WTC11 (cell line): ENCODE results near the gene CDH6.

ENCODE experiments used
- MYBL2 ChIP-seq: sonication (generic); formaldehyde crosslinking; IDR thresholded peaks from 2 replicates; pipeline ENCODE4 v1.8.1; 2023; ENCODE audit warnings: mild to moderate bottlenecking, moderate library complexity, missing genetic modification reagents
- NFYB ChIP-seq: sonication (generic); formaldehyde crosslinking; conservative IDR thresholded peaks from 2 replicates; pipeline ENCODE4 v1.8.0; 2022; ENCODE audit warnings: low read depth, missing genetic modification reagents
- TF ChIP-seq, protein P1 (sequence below): fragments of 200-600 bp; IDR thresholded peaks from 2 replicates; pipeline ENCODE4 v1.8.0; 2022; ENCODE audit warnings: antibody characterized with exemption

DNA sequence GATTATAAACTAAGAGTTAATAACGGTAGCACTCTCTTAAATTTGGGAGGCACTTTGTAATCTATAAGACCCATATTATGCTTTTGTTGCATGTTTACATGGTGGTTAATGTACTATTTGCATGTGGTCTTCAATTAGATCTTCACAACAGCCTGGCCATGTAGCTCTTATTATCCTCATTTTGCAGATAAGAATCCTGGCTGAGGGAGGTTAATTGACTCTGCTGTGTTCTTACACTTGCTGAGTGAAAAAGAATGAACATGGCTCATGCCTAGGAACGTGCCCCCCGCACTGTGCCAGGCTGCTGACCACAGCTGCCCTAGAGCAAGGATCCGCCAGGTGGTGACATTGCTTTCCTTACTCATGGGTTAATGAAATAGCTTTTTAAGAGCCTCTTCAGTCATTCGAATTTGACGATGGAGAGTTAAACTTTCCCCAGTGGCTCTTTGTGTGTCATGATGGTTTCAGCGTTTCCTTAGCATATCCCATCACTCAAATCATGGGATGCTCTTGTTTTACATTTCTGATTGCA, 97.9 kb downstream of the CDH6 start:
- no peak for TF ChIP-seq MYBL2 (CRISPR knock-in tag)
- no peak for TF ChIP-seq NFYB (CRISPR knock-in tag)
- TF ChIP-seq, protein P1, sequence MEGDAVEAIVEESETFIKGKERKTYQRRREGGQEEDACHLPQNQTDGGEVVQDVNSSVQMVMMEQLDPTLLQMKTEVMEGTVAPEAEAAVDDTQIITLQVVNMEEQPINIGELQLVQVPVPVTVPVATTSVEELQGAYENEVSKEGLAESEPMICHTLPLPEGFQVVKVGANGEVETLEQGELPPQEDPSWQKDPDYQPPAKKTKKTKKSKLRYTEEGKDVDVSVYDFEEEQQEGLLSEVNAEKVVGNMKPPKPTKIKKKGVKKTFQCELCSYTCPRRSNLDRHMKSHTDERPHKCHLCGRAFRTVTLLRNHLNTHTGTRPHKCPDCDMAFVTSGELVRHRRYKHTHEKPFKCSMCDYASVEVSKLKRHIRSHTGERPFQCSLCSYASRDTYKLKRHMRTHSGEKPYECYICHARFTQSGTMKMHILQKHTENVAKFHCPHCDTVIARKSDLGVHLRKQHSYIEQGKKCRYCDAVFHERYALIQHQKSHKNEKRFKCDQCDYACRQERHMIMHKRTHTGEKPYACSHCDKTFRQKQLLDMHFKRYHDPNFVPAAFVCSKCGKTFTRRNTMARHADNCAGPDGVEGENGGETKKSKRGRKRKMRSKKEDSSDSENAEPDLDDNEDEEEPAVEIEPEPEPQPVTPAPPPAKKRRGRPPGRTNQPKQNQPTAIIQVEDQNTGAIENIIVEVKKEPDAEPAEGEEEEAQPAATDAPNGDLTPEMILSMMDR, result no peak
